Inflammatory macrophage treated with lipopolysaccharide for 4 hours (primary cell): ENCODE results near the gene PDZRN4.

Experiments
- DNase-seq: peaks from one replicate; pipeline ENCODE4 v3.0.0-alpha.2; 2020

Gene PDZRN4

DNA sequence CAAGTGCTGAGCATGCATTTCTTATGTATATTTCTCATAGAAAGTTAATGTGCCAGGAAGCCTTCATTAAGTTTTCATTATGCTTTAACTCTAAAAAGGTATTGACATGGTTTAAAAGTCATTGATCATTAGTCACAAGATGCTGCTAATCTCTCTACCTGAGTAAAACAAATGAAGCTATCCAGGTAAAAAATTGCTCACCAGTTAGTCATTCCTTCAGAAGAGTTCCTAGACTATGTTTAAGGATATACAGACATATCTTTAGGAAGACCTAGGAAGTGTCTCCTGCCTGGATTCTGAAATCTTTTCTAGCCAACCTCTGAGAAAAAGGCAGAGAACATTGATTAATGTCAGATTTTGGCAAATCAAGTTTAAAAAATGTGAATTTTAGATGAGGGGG, 274.2 kb downstream of the PDZRN4 start:
- no peak for DNase-seq

DNA sequence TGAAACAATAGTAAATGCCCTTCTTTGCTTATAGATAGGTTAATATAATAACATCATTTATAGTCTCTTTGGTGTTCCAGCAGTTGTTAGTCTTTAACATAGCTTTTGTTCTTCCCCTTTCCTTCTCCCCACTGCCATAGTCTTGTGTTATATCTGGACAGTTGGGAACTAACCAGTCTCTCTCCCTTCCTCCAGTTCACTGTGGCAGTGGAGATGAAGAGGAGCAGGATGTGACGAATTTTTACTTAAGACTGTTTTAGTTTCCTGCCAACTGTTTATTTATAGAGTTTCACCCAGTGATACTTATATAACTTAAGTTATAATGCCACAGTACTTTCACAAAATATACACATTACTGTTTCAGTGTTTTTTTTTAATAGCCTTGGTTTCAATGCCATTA, 277.4 kb downstream of the PDZRN4 start:
- no peak for DNase-seq

DNA sequence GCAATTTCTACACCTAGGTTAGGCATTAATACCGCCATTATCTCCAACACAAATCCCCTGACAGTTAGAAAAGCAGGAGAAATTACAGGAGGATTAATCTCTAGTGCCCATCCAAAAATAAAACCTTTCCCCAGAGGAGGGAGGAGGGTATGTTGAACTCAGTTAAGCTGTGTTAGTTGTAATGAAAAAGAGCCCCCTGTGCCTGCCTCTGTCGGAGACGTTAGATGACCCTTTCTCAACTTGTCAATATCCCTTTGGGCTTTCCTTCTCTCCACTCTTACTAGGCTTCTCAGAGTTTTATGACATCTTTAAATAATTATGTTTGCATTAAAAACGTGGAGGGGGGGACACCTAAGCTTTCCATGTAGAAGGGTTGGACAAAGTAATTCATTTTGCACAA, 278.2 kb downstream of the PDZRN4 start:
- no peak for DNase-seq

DNA sequence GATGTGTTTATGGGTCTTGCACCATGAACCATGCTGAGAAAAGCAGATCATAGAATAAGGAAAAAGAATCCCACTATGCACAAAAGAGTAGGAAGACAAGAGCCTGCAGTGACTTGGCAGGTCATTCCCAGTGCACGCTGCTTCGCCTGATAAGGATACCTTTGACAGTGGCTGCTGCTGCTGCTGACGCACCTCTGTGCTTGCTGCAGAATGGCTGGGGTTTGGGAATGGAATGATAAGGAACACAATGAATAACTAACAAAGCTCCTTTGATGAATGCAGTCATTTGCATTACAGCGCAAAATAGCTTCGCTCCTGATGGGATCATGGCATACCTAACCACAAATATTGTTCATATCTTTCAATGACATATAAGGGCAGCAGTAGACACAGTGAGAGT, 278.7 kb downstream of the PDZRN4 start:
- no peak for DNase-seq

DNA sequence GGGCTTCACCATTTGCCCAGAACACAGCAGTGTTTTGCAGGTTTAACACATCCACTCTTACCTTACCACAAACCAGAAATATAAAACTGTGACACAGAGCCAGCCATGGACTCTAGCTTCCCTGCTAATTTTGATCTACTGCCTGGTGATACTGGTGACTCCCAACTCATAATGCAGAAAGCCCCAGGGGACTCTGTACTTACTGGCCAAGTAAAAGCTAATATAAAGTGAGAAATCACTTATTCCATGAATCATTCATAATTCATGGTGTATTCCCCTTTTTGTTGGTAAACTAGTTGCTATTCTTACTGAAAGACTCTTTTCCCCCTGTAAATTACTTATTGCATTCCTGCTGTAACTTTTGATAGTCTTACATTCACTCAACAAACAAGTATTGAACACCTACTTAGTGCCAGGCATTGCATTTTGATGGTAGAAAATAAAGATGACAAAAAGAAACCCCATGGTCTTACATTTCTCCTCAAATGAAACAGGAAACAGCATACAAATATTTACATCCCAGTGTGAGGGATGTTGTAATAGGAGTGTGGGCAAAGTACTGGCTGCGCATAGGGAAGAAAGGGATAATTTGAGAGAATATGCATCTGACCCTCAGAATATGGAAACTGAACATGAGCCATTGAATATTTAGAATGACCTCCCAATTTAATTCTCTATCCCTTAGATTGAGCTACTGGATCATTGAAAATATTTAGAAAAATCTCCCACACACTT, 279.6 kb downstream of the PDZRN4 start:
- DNase-seq: peak; percentile 45

DNA sequence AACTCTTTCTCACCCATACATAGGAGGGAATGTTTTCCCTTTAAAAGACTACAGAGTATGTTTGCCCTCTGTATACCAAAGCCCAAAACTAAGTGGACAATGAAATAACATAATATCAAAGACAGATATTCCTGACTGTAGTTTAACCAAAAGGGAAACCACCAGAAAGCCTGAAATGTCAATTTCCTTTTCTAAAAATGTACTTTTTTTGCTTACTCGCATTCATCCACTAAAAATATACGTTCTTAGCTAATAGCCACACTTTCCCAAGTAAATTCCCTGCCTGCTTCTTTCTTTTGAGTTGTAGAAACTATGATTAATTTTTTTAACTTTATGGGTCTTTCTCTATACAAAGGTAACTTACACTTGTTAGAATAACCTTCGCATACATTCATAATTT, 280.2 kb downstream of the PDZRN4 start:
- peak; percentile 21 for DNase-seq

DNA sequence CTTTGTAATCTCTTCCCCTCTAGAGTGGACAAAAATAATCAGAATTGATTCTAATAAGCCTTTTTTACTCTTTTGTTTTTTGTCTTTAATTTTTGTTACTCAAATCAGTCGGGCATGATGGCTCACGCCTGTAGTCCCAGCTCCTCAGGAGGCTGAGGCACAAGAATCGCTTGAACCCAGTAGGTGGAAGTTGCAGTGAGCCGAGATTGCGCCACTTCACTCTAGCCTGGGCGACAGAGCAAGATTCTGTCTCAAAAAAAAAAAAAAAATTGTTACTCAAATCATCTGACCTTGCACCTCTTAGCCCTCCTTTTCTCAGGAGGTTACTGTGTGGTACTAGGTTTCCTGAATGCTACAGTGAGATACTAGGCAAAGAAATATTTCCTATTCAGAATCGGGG, 280.6 kb downstream of the PDZRN4 start:
- DNase-seq: no peak

DNA sequence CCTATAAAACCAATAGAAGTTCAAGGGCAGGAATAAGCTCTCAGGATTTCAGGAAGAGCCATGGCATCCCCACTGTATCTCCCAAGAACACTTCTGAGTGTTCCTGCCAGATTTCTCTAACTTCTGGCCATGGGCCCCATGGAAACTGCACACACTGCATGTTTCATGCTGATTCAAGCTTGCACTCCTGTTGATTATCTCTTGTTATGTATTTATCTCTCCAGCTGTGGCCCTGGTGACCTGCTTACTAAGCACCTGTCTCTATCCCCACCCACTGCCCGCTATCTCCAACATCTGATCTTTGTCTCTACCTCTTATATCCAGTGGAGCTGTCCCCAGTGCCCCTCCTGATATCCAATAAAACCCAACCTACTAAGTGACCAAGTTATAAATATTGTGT, 285.3 kb downstream of the PDZRN4 start:
- DNase-seq: no peak

DNA sequence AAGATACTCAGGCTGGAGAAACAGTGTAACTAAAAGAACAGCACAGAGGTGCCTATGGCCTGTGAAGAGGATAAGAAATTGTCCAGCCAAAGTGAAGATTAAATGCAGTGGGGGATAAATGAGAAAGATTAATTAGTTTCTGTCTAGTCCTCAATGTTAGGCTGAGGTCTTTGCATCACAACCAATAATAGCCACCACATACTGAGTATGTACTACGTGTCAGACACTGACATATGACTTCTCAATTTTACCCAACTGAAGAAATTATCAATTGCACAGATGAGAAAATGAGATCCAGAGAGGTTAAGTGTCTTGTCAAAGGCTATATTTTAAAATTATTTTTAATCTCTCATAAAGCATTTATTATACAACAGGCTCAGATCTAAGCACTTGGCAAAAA, 285.9 kb downstream of the PDZRN4 start:
- DNase-seq: no peak

DNA sequence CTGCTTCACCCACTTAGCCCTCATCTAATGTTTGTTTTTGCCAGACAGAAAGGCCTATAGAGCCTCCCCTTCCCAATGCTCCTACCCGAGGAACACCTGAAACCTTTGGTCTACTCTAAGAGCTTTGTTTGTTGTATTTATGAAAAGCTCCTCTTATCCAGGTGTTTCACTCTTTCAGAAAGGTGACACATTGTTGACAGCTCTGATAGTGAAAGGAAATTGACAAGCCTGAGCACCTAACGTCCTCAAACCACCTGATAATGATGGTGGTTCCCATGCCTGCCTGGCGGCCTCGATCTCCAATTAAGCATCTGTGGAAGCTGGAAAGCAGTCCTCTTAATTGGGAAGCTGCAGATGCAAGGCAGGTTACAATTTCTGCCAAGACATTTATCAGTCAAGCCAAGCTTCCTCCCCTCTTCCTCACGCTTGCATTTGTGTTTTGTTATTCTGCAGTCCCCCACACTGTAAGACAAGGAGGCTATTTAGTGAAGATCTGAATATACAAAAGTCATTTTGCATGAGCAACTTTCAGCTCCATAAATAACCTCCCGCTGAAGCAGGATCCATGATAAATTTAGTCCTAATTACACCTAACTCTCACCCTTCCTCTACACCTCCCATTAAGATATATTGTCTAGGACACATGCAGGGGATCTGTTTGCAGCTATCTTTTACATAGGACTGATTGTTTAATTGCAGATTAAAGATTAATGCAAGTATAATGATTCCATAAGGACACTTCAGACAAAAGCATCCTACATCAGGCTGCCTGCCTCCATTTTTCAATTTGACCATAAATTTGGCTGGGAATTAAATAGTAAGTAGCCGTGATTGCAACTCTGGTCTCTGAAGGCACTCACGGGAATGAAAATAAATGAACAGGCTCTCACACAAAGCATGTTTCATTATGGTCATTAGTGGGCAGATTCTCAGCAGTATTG, 288.6 kb downstream of the PDZRN4 start:
- no peak for DNase-seq

DNA sequence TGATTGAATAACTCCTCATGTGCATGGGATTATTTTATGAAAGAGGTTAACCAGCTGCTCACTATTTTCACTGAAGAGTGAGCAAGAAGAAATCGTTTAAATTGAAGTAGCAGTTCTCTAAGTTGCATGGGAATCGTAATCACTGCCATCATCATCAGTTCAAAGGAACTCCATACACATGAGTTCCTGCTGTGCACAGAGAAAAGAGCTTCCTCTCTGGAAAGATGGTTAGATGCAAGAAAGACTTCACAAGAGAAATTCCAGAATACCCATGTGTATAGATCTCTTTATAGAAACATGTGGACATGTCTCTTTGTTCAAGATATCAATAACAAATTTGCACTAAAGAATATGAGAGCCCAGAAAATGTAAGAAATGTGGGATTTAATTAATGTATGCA, 291.3 kb downstream of the PDZRN4 start:
- no peak for DNase-seq

DNA sequence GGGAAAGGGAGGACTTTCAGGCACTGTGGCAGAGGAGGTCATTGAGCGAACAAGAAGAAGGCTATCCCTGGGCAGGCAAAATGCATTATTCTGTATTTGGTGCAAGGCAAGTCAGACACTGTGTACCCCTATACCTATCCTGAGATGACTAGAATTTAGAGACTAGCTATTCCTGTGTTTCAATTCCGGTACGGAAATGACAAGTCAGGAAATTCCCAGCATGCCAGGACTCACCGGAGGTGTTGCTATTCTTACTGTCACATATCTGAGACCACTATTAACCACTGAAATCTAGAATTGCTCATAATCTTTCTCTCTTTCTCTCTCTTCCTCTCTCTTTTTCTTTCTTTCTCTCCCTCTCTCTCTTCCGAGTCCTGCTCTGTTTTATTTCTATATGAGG, 297.1 kb downstream of the PDZRN4 start:
- no peak for DNase-seq

DNA sequence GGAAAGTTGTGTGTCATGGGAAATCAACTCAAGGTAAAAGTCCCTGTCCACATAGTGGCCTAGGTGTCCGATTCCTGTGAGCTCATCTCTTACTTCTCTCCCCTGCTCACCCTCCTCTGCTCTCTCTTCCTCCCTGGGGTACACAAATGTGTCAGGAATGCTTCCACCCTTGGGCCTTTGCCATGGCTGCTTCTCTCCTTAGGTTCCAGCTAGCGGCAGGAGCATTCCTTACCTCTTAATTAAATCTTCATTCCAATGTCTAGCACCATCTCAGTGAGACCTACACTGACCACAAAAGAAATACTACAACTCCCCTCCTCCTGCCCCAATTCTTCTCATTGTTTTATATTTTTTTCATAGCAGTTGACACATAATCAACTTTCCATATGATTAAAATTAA, 298.6 kb downstream of the PDZRN4 start:
- DNase-seq: no peak

DNA sequence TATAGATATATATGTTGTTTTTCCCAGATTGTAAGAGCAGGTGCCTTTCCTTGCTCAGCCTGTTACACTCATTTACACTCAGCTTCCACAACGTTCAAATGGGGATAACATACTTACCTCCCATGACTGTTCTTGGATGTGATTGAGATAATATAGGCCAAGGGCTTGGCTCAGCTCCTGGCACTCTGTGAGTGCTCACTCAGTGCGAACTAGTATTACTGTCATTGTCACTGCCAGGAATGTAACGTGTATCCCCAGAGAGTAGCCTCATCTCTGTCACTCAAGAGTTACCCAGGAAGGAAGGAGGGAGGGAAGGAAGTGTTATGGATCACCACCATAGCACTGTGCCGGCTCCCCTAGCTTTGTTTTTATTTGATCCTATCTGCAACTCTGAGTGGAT, 307.9 kb downstream of the PDZRN4 start:
- DNase-seq: no peak

DNA sequence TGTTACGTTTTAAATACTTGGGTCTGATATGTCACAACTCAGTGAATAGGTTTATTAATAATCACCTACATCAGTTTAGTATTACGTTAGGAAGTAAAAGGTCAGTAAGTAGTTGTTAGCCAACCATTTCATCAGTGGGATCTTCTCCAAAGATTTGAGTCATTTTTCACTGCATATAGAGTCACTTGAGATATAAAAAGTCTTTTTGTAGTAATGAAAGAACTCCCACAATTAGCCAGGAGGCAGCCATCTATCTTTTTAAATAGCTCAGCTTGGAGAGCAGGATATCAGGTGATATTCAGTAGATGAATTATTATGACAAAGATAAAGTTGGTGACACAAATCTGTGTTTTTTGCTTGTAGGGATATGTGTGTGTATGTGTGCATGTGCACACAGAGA, 309.3 kb downstream of the PDZRN4 start:
- DNase-seq: no peak

DNA sequence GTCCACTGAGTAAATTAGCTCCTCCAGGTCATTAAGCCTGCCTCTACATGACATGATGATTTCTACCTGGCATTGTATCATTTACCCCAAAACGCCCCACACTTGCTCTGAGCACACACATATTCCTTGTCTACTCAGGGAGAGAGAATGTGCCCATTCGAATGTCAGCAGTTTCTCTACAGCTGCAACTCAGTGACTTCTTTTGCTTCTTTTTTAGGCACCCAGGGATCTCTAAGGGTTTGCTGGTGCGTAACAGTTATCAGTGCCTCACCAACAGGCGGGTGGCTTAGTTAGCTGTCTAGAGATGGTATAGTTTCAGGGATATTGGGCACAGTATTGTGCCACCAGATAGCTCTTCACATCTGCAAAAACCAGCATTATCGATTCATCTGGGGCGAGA, 316.9 kb downstream of the PDZRN4 start:
- DNase-seq: no peak

DNA sequence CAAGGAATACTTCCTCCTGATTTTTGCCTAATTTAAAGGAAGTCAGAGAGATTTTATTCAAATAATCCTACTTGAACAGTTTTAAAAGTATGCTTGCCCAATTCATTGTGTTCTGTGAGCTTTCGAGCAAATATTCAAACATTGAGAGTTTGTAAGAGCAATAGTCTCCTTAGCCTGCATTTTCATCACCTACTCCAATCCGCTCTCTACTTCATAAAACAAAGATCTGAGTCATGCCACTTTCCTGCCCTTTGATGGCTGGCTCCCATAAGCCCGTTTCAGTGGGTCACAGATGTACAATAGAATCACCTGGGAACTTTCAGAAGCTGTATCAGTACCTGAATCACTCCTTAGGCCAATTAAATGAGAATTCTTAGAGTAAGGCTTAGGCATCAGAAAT, 319.2 kb downstream of the PDZRN4 start:
- no peak for DNase-seq

DNA sequence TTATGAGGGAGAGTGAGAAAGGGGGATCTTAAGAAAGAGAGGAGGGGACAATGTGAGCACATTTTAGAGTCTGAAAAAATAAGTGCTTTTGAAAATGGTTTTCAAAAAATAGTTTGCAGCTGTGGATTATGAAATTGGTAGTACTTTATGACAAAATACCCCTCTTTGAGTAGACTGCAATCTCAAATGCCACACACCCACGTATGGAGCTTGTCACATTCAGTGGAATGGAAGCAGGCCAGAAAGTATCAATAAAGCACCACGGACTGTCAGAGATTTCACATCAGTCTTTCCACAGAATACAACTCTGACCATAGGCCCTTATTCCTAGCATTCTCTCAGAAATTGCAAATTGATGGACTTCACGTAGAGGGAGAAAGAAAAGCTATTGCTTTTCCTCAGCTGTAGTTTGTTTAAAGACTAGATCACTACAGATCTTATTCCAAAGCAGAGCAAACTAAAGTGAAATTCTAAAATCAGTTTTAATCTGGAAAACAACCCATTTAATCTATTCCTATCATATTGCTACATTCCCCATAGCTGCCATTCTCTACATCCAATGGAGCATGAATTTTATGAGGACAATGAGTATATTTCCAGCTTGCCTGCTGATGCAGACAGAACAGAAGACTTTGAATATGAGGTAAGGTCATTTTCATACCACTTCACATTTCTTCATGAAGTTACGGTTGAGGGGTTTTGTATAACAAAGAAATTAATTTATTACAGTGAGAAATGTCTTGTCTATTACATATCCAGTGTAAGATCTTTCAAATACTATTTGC, 321.3 kb downstream of the PDZRN4 start:
- DNase-seq: peak; percentile 49

DNA sequence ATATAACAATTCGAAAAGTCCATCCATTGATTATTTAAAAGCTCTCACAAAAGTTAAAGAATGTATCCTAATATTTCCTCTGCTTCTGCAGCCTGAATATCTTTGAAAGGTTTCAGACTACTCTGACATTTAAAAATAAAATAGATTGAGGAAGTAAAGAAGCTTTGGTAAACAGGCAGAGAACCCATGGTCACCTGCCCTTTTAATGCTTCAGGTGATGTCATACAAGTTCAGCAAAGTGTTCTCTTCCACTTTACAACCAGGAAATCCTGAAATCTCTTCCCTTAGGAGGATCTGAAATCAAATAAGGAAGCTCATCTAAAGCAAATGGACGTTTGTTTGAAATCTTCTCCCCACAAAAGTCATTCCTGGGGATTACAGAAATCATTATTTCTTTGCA, 322.4 kb downstream of the PDZRN4 start:
- peak; percentile 46 for DNase-seq

DNA sequence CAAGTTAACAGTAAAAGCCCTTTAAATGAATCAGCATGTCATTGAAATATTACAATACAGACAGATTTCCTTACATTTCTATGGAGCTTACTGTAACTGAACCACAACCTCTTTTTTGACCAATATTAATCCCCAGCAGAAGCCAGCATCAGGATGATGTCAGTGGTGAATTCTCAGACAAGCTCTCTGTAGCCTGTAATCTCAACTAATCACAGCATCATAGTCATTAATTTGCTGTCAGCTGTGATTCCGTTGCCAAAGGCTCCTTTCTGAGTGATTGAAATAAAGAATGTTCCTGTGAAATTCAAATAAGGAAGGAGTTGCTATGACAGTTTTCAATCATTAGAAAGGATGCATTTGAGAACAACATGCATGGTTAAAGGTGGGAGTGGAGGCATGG, 323.1 kb downstream of the PDZRN4 start:
- peak; percentile 5 for DNase-seq

DNA sequence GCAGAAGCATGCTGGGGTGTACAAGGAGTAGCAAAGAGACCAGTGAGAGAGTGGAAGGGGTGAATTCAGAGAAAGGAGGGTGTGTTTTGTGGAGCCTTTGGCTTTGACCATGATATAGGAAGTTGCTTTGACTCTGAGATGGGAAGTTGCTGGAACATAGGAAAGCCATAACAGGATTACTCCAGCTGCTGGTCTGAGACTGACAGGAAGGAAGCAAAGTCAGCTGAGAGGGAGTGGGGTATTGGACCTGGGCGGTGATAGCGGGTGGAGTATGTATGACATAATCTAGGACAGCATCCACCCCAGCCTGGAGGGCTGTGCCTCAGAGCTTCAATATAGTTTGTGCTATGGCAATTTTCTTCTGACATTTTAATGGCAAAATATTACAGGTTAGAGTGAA, 324.4 kb downstream of the PDZRN4 start:
- peak; percentile 30 for DNase-seq

DNA sequence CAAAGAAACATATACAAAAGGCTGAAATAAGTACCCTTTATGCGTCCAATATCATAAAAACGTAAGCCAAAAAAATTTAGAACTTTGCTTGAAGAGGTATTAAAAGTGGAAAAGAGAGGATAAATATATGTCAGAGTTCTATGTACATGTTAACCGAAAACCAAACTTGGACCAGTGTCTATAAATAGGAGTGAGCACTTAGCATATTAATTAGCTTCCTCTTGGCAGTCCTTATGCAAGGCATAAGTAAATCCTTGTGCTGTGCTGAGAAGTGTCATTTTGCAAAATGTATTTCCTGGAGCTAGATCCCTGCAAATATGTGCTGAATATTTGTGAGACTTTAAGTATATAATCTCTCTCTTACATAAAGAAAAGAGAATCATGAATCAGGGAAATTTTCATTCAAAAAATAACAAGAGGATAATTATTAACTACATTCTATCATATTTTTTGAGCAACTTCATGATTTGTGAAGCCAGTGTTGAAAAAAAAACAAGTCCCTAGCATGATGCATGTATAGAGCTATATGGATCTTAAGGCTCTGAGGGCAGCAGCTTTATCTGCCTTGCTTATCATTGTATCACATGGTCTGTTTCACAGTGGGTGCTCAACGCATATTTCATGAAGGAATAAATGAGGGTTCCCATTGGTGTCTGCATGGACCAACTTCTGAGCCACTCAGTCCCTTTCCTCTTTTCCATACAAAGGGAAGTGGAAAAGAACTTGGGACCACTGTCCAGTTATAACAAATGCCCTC, 326.1 kb downstream of the PDZRN4 start:
- DNase-seq: peak; percentile 18

DNA sequence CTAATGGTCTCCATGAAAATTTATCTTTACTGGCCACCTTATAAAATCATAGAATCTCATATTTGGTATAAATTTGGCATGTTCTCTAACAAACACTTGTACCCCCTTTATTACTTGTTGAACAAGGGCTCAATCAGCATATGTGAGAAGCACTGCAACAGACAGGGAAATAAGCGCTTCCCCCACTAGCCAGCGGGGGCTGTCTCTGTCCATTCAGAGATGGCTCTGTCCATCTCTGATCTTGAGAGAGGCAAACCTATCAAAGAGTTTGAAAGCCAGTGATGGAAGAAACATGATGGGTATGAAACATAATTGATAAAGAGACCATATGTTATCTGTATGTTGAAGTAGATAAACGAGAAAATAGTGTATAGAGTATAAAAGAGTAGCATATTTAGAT, 326.8 kb downstream of the PDZRN4 start:
- DNase-seq: no peak
